ENCODE measurements around the gene TMEM273. TPM values are rescaled to one million over a fixed set of nuclear protein-coding genes. Genes with fewer than 3 reads are reported as not detected.

Gene TMEM273
- total RNA-seq, 1 donor from 2014 or later = 16.6 TPM

DNA sequence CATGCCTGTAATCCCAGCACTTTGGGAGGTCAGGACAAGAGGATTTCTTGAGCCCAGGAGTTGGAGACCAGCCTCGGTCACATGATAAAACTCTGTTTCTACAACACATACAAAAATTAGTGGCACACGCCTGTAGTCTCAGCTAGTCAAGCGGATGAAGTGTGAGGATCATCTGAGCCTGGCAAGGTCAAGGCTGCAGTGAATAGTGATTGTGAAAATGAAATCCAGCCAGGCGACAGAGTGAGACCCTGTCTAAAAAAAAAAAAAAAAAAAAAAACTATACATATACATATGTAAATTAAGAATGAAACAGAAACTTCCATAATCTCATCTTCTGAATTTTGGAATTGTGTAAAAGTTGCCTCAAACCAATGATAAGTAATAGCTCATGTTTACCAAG is 36.2 kb downstream of the TMEM273 start:
- intact Hi-C loops (cut with DNase I) = no loop called here
- no peak for DNase-seq (ENCODE audit: low spot score)

- intact Hi-C loops (cut with DNase I) = no loop called here
Measured at GRCh38 chr10:49151481-49151880, 36.7 kb downstream of the TMEM273 start.

GRCh38 chr10:49151025-49151445 is 37.2 kb downstream of the TMEM273 start:
- DNase-seq (ENCODE audit: low spot score) = no peak
- intact Hi-C loops (cut with DNase I) = no loop called here

More at GRCh38 chr10:49151481-49151880, 36.7 kb downstream of the TMEM273 start:
- no peak for DNase-seq (ENCODE audit: low spot score)

DNA sequence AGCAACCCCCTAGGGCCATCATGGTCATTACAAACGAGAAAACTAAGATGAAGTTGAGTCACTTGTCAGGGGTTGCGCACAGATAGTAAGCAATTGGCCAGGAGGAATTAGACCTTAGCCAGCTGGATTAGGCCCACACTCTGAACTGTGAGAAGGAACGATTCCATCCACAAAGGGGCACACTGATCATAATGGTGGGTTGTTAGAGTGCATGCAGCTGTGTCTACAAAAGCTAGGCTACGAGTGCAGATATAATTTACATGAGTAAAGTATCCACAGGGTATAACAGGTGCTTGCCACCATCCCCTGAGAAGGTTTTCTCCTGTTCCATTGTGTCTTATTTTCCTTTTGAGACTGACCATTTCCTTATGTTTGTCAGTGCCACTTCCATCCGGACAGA is 37.8 kb downstream of the TMEM273 start:
- intact Hi-C loops (cut with DNase I) = no loop called here
- no peak for DNase-seq (ENCODE audit: low spot score)

DNA sequence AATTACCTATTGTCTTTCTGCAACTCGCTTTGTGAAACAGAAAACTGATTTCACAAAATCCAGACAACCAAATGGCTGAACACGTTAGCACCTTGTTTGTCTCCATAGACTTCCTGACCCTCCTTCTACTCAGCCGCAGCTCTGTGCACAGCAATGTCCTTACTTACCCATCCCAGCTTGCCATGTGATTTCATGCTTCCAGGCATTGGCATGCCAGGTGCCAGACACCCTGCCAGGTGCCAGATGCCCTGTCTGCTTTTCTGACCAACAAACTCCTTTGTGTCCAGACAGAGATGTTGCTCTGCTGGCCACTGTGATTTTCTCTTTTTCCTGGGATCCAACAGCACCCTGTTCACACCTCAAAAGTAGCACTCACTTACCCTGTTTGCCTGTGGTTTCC is 38.3 kb downstream of the TMEM273 start:
- intact Hi-C loops (cut with DNase I) = no loop called here

GRCh38 chr10:49144058-49144720 is 44.0 kb downstream of the TMEM273 start:
- intact Hi-C loops (cut with DNase I) = no loop called here
- DNase-seq (ENCODE audit: low spot score) = no peak

More for the DNA sequence above, 38.3 kb downstream of the TMEM273 start:
- no peak for DNase-seq (ENCODE audit: low spot score)

GRCh38 chr10:49143249-49143648 is 44.9 kb downstream of the TMEM273 start:
- intact Hi-C loops (cut with DNase I) = no loop called here
- no peak for DNase-seq (ENCODE audit: low spot score)

DNA sequence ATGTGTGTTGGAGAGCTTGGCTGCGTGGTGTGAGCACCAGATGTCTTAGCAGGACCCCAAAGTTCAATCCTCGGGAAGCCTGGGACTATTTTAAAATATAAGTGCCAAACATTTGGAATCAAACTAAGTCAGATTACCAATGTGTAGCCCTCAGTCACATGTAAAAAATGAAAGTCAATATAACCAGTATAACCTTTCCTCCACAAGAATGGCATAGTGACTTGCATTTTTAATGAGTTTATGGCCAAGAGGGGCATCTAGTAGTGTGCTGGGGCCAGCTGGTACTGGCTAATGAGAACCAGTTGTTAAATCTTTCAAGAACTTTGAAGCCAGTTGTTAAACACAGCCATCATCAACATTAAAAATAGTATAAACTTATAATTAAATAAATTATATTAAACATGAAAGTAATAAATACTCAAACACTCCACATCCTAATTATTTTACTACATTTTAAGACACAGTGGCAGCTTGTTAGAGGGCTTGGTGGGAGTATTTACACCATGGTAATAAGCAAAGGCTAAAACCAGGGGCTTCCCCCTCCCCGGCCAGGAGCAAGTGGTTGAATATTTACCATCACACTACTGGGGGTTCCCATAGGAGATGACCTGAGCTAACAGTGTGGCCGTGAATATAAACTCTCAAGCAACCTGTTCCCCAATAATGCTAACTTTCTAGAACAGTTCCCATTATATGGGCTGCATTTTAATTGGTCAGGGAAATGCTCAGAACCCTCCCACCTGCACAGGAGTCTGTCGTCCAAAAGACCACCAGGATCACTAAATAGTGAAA is 46.5 kb downstream of the TMEM273 start:
- intact Hi-C loops (cut with DNase I) = no loop called here
- DNase-seq (ENCODE audit: low spot score) = no peak

- intact Hi-C loops (cut with DNase I) = no loop called here
Measured at GRCh38 chr10:49140304-49141177, 47.6 kb downstream of the TMEM273 start.

DNA sequence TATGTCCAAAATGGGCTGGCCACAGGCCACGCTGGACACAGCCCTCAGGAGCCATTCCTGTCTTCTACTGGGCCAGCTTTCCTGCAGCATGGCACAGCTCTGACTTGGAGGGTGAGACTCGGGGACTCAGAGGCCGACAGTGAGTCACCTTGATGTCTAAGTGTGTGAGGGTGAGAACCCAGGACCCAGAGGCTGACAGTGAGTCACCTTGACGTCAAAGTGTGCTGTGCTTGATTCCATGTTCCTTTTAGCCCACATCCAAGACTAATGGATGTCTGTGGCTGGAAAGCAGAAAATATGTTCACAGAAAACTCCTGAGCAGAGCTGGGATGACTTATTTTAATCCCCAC is 48.4 kb downstream of the TMEM273 start:
- intact Hi-C loops (cut with DNase I) = no loop called here
- no peak for DNase-seq (ENCODE audit: low spot score)

More at GRCh38 chr10:49140304-49141177, 47.6 kb downstream of the TMEM273 start:
- no peak for DNase-seq (ENCODE audit: low spot score)

DNA sequence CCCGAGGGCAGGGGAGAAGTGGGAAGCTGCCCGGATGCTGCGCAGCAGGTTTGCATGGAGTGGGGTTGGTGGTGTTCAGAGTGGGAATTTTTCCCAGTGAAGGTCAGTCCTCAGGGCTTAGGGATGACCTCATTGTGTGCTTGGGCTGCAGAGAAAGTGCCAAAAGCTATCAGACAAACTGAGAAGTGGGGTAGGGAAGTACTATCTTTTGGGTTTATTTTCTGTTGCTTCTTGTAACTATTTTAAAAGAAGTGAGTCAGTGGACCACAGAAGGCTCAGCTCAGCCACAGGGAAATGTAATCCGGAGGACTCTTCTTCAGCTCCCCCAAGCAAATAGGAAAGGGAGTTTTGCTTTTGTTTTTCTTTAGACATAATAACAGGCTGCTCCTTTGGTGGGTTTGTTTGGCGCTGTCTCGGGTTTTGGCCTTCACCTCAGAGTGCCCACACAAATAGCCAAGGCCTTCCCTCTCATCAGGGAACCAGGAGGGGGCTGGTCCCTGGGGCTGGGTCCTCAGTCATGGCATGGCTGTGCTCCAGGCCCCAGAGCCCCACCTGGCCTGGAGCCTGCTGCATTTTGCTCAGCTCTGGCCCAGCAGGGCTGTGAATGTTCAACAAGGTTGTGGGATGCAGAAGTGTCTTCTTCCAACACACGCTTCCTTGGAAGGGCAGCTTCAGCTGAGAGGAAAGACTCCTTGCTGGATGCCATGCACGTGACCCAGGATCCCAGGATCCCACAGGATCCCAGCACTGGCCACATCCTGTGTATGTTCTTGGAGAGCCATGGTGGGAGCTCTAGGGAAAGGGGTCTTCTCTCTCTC is 49.0 kb downstream of the TMEM273 start:
- intact Hi-C loops (cut with DNase I) = no loop called here
- DNase-seq (ENCODE audit: low spot score) = no peak

DNA sequence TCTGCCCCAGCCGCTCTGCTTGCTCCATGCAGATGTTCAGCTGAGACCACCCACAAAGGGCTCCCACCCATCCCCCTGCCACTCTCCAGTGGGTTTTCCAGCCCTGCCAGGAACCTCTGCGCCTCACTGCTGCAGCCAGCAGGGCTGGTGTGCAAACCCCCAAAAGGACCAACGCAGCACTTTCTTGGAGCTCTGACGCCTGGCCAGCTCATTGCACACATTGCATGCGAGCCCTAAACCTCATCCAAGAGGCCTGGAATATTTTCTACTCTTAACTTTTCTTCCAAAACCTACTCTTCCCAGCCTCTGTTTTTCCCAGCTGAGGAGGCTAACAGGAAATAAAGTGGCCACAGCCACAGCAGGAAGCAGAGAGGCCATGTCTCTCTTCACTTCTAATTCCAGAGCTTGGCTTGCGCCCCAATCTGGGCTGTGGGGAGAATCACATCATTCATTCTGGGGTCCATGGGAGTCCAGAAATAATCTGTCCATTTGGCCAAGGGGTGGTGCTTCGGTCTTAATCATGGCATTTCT is 49.8 kb downstream of the TMEM273 start:
- intact Hi-C loops (cut with DNase I) = no loop called here
- no peak for DNase-seq (ENCODE audit: low spot score)

- intact Hi-C loops (cut with DNase I) = no loop called here
- DNase-seq (ENCODE audit: low spot score) = no peak
Measured at GRCh38 chr10:49136525-49136924, 51.7 kb downstream of the TMEM273 start.

DNA sequence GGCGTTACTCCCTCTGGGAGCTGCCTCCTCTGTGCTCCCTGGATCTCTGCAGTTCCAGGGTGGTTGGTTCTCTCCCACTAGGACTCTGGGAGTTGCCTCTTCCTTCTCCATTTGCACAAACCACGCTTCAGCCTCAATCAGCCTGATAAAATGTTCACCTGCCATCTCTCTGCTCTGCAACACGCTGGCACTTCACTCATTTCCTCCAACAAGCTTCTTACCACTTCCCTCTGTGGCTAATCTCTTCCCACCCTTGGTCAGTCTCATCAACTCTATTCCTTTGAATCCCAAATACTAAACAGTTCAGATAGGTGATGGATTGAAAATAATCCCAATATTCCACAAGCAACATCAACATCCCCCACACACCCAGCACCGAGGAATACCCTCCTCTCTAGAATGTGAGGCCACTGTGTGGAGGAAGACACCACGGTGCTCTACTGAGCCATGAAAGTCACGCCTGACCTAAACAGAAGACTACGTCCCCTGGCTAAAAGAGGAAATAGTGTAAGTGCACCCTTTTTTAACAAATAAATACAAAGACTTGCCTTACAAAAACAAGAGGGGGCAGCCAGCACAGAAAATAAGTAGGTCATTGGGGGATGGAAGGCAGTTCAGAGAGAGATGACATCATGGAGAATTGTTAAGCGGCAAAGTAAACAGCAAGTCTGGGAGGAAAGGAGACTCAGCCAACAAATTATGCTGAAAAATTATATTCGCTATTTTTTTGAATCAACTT is 52.4 kb downstream of the TMEM273 start:
- intact Hi-C loops (cut with DNase I) = no loop called here
- no peak for DNase-seq (ENCODE audit: low spot score)

DNA sequence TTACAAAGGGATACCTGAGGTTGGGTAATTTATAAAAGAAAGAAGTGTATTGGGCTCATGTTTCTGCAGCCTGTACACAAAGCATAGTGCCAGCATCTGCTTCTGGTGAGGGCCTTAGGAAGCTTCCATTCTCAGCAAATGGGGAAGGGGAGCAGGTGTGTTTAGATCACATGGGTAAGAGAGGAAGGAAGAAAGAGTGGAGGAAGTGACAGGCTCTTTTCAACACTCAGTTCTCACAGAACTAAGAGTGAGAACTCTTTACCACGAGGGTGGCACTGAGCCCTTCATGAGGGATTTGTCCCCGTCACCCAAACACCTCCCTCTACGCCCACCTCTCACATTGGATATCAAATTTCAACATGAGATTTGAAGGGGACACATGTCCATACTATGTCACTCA is 53.9 kb downstream of the TMEM273 start:
- intact Hi-C loops (cut with DNase I) = no loop called here
- DNase-seq (ENCODE audit: low spot score) = no peak

DNA sequence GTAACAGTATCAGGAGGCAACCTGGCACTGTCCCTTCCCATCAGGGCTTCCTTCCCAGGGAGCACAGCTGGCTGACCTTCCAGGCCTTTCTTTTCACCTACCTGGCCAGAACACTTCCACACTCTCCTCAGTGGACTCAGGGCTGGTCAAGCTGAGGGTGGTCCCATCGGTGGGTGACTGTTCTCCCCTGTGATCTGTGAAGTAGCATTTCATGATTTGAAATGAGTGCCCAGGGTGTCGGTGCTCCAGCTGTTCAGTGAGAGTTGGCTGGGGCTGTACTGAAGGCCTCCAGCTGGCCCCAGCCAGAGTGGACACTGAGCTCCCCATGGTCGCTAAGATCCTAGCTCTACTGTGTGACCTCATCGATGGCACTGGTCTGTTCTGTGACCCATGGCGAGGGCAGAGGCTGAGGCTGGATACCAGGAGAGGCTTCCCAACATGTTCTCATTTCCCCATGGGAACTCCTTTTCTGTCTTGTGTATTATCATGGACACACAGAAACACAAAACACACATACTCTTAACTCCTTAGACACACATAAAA is 54.4 kb downstream of the TMEM273 start, which contains the start of gene FAM170B:
Gene FAM170B, minus strand, starts transcription at position 316 of the 543 bp plus-strand sequence. Its CDS starts 103 bp downstream, at position 213.
- no peak for DNase-seq (ENCODE audit: low spot score)

GRCh38 chr10:49132362-49132737 is 55.8 kb downstream of the TMEM273 start:
- DNase-seq (ENCODE audit: low spot score) = no peak
- intact Hi-C loops (cut with DNase I) = no loop called here

More for the DNA sequence above, 54.4 kb downstream of the TMEM273 start, which contains the start of gene FAM170B:
- intact Hi-C loops (cut with DNase I) = no loop called here

Data from cardiac septum (tissue), 1 donor.